GM19099 (cell line): ENCODE results near the gene WFDC5.

ENCODE experiments used
- POLR2A ChIP-seq: IDR thresholded peaks from 3 replicates; pipeline ENCODE4 v1.6.1; 2011; ENCODE audit warnings: low read depth; ENCODE audit not compliant: insufficient read length; ENCODE audit errors: extremely low read depth

The WFDC5 gene

GRCh38 chr20:45073221-45073620 lies 41.8 kb downstream of the WFDC5 start:
- TF ChIP-seq POLR2A = no peak

GRCh38 chr20:45072066-45072465 lies 42.9 kb downstream of the WFDC5 start:
- no peak for TF ChIP-seq POLR2A

- TF ChIP-seq POLR2A = no peak
These were observed 43.9 kb downstream of the WFDC5 start for GRCh38 chr20:45070932-45071632.

- no peak for TF ChIP-seq POLR2A
These were observed 45.7 kb downstream of the WFDC5 start for GRCh38 chr20:45069261-45069660.

GRCh38 chr20:45067558-45067957 lies 47.4 kb downstream of the WFDC5 start:
- no peak for TF ChIP-seq POLR2A

- no peak for TF ChIP-seq POLR2A
These were observed 47.9 kb downstream of the WFDC5 start for GRCh38 chr20:45067087-45067486.

GRCh38 chr20:45066372-45066771 lies 48.6 kb downstream of the WFDC5 start:
- TF ChIP-seq POLR2A = no peak

GRCh38 chr20:45064812-45065211 lies 50.2 kb downstream of the WFDC5 start:
- no peak for TF ChIP-seq POLR2A

GRCh38 chr20:45061244-45061643 lies 53.7 kb downstream of the WFDC5 start:
- no peak for TF ChIP-seq POLR2A

GRCh38 chr20:45060294-45060693 lies 54.7 kb downstream of the WFDC5 start:
- TF ChIP-seq POLR2A = no peak
